Measurements from ENCODE around the gene LRRFIP2. TPM values are rescaled to one million over a fixed set of nuclear protein-coding genes. Genes with fewer than 3 reads are reported as not detected.
A peak's percentile ranks its signal among the peaks of the same experiment; 100 is the strongest.

LRRFIP2 gene
- total RNA-seq, 1 donor = 84.2 TPM

- no peak overlapping the region for H3K4me3 ChIP-seq (ENCODE audit: low read depth, low read length)
- no peak for DNase-seq (ENCODE audit: low read depth)
- TF ChIP-seq, protein P1, sequence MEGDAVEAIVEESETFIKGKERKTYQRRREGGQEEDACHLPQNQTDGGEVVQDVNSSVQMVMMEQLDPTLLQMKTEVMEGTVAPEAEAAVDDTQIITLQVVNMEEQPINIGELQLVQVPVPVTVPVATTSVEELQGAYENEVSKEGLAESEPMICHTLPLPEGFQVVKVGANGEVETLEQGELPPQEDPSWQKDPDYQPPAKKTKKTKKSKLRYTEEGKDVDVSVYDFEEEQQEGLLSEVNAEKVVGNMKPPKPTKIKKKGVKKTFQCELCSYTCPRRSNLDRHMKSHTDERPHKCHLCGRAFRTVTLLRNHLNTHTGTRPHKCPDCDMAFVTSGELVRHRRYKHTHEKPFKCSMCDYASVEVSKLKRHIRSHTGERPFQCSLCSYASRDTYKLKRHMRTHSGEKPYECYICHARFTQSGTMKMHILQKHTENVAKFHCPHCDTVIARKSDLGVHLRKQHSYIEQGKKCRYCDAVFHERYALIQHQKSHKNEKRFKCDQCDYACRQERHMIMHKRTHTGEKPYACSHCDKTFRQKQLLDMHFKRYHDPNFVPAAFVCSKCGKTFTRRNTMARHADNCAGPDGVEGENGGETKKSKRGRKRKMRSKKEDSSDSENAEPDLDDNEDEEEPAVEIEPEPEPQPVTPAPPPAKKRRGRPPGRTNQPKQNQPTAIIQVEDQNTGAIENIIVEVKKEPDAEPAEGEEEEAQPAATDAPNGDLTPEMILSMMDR (IDR thresholded peaks at IDR 0.05; ENCODE audit: insufficient read depth, low read depth, low read length) = no peak
These were observed 74.0 kb downstream of the LRRFIP2 start for GRCh38 chr3:37100411-37100810.

GRCh38 chr3:37099469-37099868, 74.9 kb downstream of the LRRFIP2 start:
- DNase-seq (ENCODE audit: low read depth) = no peak
- TF ChIP-seq, protein P1 (IDR thresholded peaks at IDR 0.05; ENCODE audit: insufficient read depth, low read depth, low read length) = no peak
- no peak overlapping the region for H3K4me3 ChIP-seq (ENCODE audit: low read depth, low read length)

DNA sequence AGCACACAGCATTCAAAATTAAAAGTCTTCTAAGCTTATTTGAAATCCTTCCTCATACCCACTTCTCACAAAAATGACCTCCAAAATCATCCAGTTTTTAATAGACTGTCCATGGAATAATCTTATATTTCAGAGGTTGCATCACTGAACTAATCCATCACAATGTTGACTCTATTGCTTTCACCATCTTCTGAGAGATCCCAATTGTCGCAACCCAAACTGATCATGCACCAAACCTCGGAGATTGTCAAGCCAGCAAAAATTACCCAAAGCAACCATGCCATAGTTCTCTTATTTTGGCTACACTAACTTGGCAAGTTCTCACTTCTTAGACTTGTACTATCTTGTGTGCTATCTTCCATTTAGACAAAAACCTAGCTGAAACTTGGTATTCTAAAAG, 75.5 kb downstream of the LRRFIP2 start:
- DNase-seq (ENCODE audit: low read depth) = no peak
- no peak overlapping the region for H3K4me3 ChIP-seq (ENCODE audit: low read depth, low read length)
- TF ChIP-seq, protein P1 (IDR thresholded peaks at IDR 0.05; ENCODE audit: insufficient read depth, low read depth, low read length) = no peak

GRCh38 chr3:37097776-37098175, 76.6 kb downstream of the LRRFIP2 start:
- TF ChIP-seq, protein P1 (IDR thresholded peaks at IDR 0.05; ENCODE audit: insufficient read depth, low read depth, low read length) = no peak

DNA sequence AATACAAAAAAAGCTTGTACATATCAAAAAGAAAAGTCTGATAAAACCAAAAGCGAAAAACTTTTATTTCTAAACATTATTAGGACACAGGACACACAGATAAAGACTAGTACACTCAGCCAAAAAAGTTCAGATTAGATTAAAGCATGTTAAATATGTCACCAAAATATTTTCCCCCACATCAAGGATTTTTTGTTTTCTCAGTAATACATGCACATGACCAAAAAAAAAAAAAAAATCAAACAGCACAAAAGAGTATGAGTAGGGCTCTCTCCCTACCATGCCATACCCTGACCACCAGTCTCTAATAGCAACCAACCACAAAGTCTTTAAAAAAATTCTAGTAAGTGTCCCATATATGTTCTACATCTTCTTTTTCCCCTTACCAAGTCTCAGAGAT, 77.4 kb downstream of the LRRFIP2 start:
- no peak for DNase-seq (ENCODE audit: low read depth)
- TF ChIP-seq, protein P1 (IDR thresholded peaks at IDR 0.05; ENCODE audit: insufficient read depth, low read depth, low read length) = no peak
- H3K4me3 ChIP-seq (ENCODE audit: low read depth, low read length) = no peak overlapping the region

More at GRCh38 chr3:37097776-37098175, 76.6 kb downstream of the LRRFIP2 start:
- no peak overlapping the region for H3K4me3 ChIP-seq (ENCODE audit: low read depth, low read length)
- DNase-seq (ENCODE audit: low read depth) = peak; percentile 36

DNA sequence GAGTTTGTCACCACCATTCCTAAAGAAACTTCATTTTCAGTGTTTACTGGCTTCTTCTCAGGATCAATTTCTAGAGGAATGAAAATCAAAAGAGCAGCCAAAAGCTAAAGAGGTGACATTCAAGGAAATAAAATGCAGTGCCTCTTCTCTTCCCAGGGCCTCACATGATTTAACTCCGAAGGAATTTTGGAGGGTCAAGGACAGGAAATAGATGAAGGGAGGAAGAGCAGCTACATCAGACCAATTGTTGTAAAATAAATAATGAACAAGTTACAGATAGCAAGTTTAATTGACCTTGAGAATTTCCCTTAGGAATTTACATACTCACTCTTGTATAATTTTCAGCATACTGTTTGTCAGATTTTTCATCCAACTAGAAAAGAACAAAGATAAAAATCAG, 78.1 kb downstream of the LRRFIP2 start:
- TF ChIP-seq, protein P1 (IDR thresholded peaks at IDR 0.05; ENCODE audit: insufficient read depth, low read depth, low read length) = no peak
- peak; percentile 55 for DNase-seq (ENCODE audit: low read depth)
- H3K4me3 ChIP-seq (ENCODE audit: low read depth, low read length) = no peak overlapping the region

- no peak overlapping the region for H3K4me3 ChIP-seq (ENCODE audit: low read depth, low read length)
- TF ChIP-seq, protein P1 (IDR thresholded peaks at IDR 0.05; ENCODE audit: insufficient read depth, low read depth, low read length) = no peak
- DNase-seq (ENCODE audit: low read depth) = no peak
These were observed 79.7 kb downstream of the LRRFIP2 start for GRCh38 chr3:37094636-37095035.
